ENCODE results near the gene HHAT.
A peak's percentile ranks its signal among the peaks of the same experiment; 100 is the strongest.

Gene HHAT

GRCh38 chr1:210702506-210702905, 373.8 kb downstream of the HHAT start:
- no peak for FAIRE-seq
- DNase-seq (ENCODE audit: insufficient read length, low spot score), result no peak
- TF ChIP-seq CTCF (IDR thresholded peaks at IDR 0.05; ENCODE audit: insufficient read depth, missing control alignments), result no peak

- no peak for FAIRE-seq
- TF ChIP-seq CTCF (IDR thresholded peaks at IDR 0.05; ENCODE audit: insufficient read depth, missing control alignments), result no peak
- no peak for DNase-seq (ENCODE audit: insufficient read length, low spot score)
Observed at GRCh38 chr1:210703593-210703992, 374.9 kb downstream of the HHAT start.

GRCh38 chr1:210705086-210705485, 376.4 kb downstream of the HHAT start:
- DNase-seq (ENCODE audit: insufficient read length, low spot score) (no peak), FAIRE-seq (no peak)
- TF ChIP-seq CTCF (IDR thresholded peaks at IDR 0.05; ENCODE audit: insufficient read depth, missing control alignments), result no peak

- FAIRE-seq (no peak), DNase-seq (ENCODE audit: insufficient read length, low spot score) (no peak)
- TF ChIP-seq CTCF (IDR thresholded peaks at IDR 0.05; ENCODE audit: insufficient read depth, missing control alignments), result no peak
Observed at GRCh38 chr1:210706246-210706645, 377.5 kb downstream of the HHAT start.

- DNase-seq (ENCODE audit: insufficient read length, low spot score) (no peak), FAIRE-seq (peak; percentile 71)
- no peak for TF ChIP-seq CTCF (IDR thresholded peaks at IDR 0.05; ENCODE audit: insufficient read depth, missing control alignments)
Observed at GRCh38 chr1:210707300-210708240, 378.9 kb downstream of the HHAT start.

GRCh38 chr1:210709701-210710100, 381.0 kb downstream of the HHAT start:
- FAIRE-seq, result no peak
- TF ChIP-seq CTCF (IDR thresholded peaks at IDR 0.05; ENCODE audit: insufficient read depth, missing control alignments), result no peak
- DNase-seq (ENCODE audit: insufficient read length, low spot score), result no peak

Measured in D721Med (cell line).